Endothelial cell of umbilical vein (primary cell): ENCODE data around the gene CHAF1A. TPM values are rescaled to one million over a fixed set of nuclear protein-coding genes. Genes with fewer than 3 reads are reported as not detected.

ENCODE experiments used
- BruUV-seq: library from RNA; stranded (reverse); fragments of 400-500 nt; replicated peaks from 2 replicates; lab custom pipeline; 2021; lab: Mats Ljungman, UMichigan
- CTCF ChIA-PET: fragments of 300-600, 350-600 bp; sonication (Branson Sonifier 250); formaldehyde crosslinking; loops from one replicate; lab custom pipeline; 2021; ENCODE audit warnings: antibody characterized with exemption, inconsistent platforms; lab: Charles Lee
- POLR2A ChIA-PET: fragments of 300-600, 350-600 bp; sonication (Branson Sonifier 250); formaldehyde crosslinking; loops from one replicate; lab custom pipeline; 2021; ENCODE audit warnings: antibody characterized with exemption, inconsistent platforms; lab: Charles Lee
- DNase-seq: peaks from one replicate; pipeline ENCODE4 v3.0.0-alpha.2; 2011; ENCODE audit warnings: low read depth, low spot score
- FAIRE-seq: peaks from 2 replicates; lab custom pipeline; 2011; peaks lifted over from hg19 to GRCh38; lab: Jason Lieb, UNC
- H2AFZ ChIP-seq: 2 replicates; pipeline ENCODE4 v1.6.0; 2012; ENCODE audit warnings: low read depth, low read length, control low read depth, inconsistent platforms
- H3K27ac ChIP-seq: 2 replicates; pipeline ENCODE4 v1.5.1; 2011; ENCODE audit warnings: low read depth, mild to moderate bottlenecking, control low read depth, low read length, moderate library complexity; ENCODE audit not compliant: insufficient read depth
- H3K27me3 ChIP-seq, 2 experiments: 2 replicates each; pipeline versions ENCODE4 v1.6.0 to v1.6.1; 2011; ENCODE audit warnings: low read length in 2 of 2, mixed read lengths in 1 of 2; ENCODE audit not compliant: control insufficient read depth in 2 of 2, insufficient read depth in 2 of 2
- H3K36me3 ChIP-seq, 2 experiments: 2 replicates in 1 of 2; 3 replicates in 1 of 2; pipeline ENCODE4 v1.5.1; 2011; ENCODE audit warnings: low read length in 2 of 2, mild to moderate bottlenecking in 1 of 2, moderate library complexity in 1 of 2; ENCODE audit not compliant: control insufficient read depth in 2 of 2, insufficient read depth in 2 of 2; ENCODE audit errors: extremely low read depth in 1 of 2
- H3K4me1 ChIP-seq: 3 replicates; pipeline ENCODE4 v1.5.1; 2011; ENCODE audit warnings: mild to moderate bottlenecking, low read length; ENCODE audit not compliant: control insufficient read depth, insufficient read depth; ENCODE audit errors: extremely low read depth
- H3K4me2 ChIP-seq: 2 replicates; pipeline ENCODE4 v1.6.1; 2011; ENCODE audit warnings: low read length, control low read depth, mixed read lengths; ENCODE audit not compliant: insufficient read depth
- H3K4me3 ChIP-seq, 3 experiments: fragments of 200-600 bp in 1 of 3; sonication (generic), shearing (Covaris generic) in 1 of 3; replicated peaks in 1 of 3; 2 replicates each; pipeline ENCODE4 v1.5.1; 2011 to 2016; ENCODE audit warnings: control low read depth in 3 of 3, low read length in 3 of 3, mild to moderate bottlenecking in 2 of 3, inconsistent platforms in 1 of 3, low read depth in 1 of 3, moderate library complexity in 1 of 3; ENCODE audit not compliant: insufficient read depth in 1 of 3
- H3K79me2 ChIP-seq: 2 replicates; pipeline ENCODE4 v1.6.0; 2012; ENCODE audit warnings: low read length, inconsistent platforms; ENCODE audit not compliant: control insufficient read depth, insufficient read depth
- H3K9ac ChIP-seq: replicated peaks from 2 replicates; pipeline ENCODE3; 2011; ENCODE audit warnings: low read length, control low read depth; ENCODE audit not compliant: insufficient read depth; ENCODE audit errors: extremely low read depth
- H3K9me1 ChIP-seq: replicated peaks from 3 replicates; pipeline ENCODE4 v1.6.0; 2011; ENCODE audit warnings: mild to moderate bottlenecking, low read length; ENCODE audit not compliant: control insufficient read depth, insufficient read depth; ENCODE audit errors: extremely low read depth
- H3K9me3 ChIP-seq: replicated peaks from 2 replicates; pipeline ENCODE4 v1.5.1; 2012; ENCODE audit warnings: low read length, inconsistent platforms; ENCODE audit not compliant: control insufficient read depth, insufficient read depth
- H4K20me1 ChIP-seq: replicated peaks from 2 replicates; pipeline ENCODE3; 2011; ENCODE audit warnings: mild to moderate bottlenecking, low read length; ENCODE audit not compliant: control insufficient read depth, insufficient read depth; ENCODE audit errors: extremely low read depth
- EZH2 ChIP-seq: IDR thresholded peaks from 2 replicates; pipeline ENCODE4 v1.6.1; 2012; ENCODE audit warnings: borderline replicate concordance, low read depth, mild to moderate bottlenecking, moderate library complexity, low read length, inconsistent platforms; ENCODE audit not compliant: severe bottlenecking
- FOS ChIP-seq: IDR thresholded peaks from 2 replicates; pipeline ENCODE4 v1.6.1; 2011; ENCODE audit warnings: mild to moderate bottlenecking, low read length, moderate library complexity, borderline replicate concordance; ENCODE audit not compliant: insufficient read depth
- GATA2 ChIP-seq: IDR thresholded peaks from 2 replicates; pipeline ENCODE4 v1.7.0; 2011; ENCODE audit warnings: low read depth, mild to moderate bottlenecking, moderate library complexity, mixed read lengths, low read length; ENCODE audit not compliant: insufficient read length, insufficient read depth
- JUN ChIP-seq: IDR thresholded peaks from 2 replicates; pipeline ENCODE4 v1.6.1; 2011; ENCODE audit warnings: borderline replicate concordance, low read depth; ENCODE audit not compliant: insufficient read length, insufficient read depth
- MYC ChIP-seq: IDR thresholded peaks from one replicate; pipeline ENCODE4 v1.6.1; 2011; ENCODE audit warnings: mild to moderate bottlenecking, low read depth, low read length
- POLR2A ChIP-seq: IDR thresholded peaks from 2 replicates; pipeline ENCODE4 v1.6.1; 2012; ENCODE audit warnings: low read depth, mild to moderate bottlenecking, control low read depth, low read length
- POLR2AphosphoS5 ChIP-seq: IDR thresholded peaks from 2 replicates; pipeline ENCODE4 v1.6.1; 2012; ENCODE audit warnings: low read depth, mild to moderate bottlenecking, control low read depth, low read length, moderate library complexity; ENCODE audit not compliant: insufficient read depth
- dilution Hi-C: fragments of 300-500 bp; cut with MboI; formaldehyde crosslinking; loops from one replicate; pipeline ENCODE4 v1.15.0; 2019; ENCODE audit warnings: low sequenced_read_pairs; ENCODE audit not compliant: extremely low pct_ligation_motif_present
- intact Hi-C: fragments of 100-400 bp; cut with micrococcal nuclease; formaldehyde crosslinking; loops from one replicate; pipeline ENCODE4 v1.10.0; 2022
- polyA plus RNA-seq, 4 experiments: library from polyadenylated mRNA; depleted of rRNA in 3 of 4; stranded (reverse) in 3 of 4; unstranded in 1 of 4; fragments of >200 nt; gene quantifications; 2 replicates each; pipeline versions ENCODE4 v1.2.1 to v1.2.3, GENCODE V29; 2011 to 2012; ENCODE audit warnings: missing spikeins in 1 of 4
- total RNA-seq: library from RNA; stranded (reverse); gene quantifications from 2 replicates; pipeline ENCODE4 v1.2.3, GENCODE V29; 2021
- TF ChIP-seq, protein P1 (sequence below), 2 donors: IDR thresholded peaks; 1 replicate in 1 of 2; 2 replicates in 1 of 2; pipeline ENCODE4 v1.5.1; 2011; ENCODE audit warnings: low read length in 2 of 2, mild to moderate bottlenecking in 2 of 2, moderate library complexity in 2 of 2, control low read depth in 1 of 2, inconsistent platforms in 1 of 2, low read depth in 1 of 2; ENCODE audit not compliant: insufficient read depth in 1 of 2; ENCODE audit errors: extremely low read depth in 1 of 2
- TF ChIP-seq, protein P2 (sequence below): IDR thresholded peaks from 2 replicates; pipeline ENCODE4 v1.6.1; 2011; ENCODE audit not compliant: insufficient read depth, insufficient read length

The CHAF1A gene
- total and polyA plus RNA-seq, 2 donors (not counting 3 experiments of a cell fraction or from before 2014, with no cell fraction given): 19.5 to 44.5 TPM

DNA sequence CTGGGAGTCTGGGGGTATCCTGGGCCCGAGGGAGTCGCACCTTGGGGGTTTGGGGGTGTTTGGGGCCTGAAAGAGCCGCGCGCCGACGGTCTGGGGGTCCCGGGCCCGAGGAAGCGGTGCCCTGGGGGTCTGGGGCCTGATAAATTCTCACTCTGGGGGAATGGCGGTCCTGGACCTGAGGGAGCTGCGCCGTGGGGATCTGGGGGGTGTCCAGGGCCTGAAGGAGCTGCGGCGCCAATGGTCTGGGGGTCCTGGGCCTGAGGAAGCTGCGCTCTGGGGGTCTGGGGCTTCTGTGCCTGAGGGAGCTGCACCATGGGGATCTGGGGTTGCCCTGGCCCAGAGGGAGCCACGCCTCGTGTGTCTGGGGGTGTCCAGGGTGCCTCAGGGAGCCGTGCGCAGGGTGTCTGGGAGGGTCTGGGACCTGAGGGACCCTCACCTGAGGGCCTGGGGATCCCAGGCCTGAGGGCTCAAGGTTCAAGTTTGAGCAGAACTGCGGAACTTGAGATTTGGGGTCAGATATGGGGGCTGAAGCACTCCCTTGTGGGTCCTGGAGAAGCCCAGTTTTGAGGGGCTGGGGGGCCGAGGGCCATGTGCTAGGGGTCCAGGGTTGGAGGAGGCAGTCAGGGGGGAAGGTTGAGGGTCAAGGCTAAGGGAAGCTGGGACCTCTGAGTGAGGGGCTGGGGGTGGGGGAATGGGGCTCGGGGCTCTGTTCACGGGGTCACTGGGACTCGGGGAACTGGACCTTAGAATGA is 70.7 kb downstream of the CHAF1A start:
- peaks cover 27% of the 10 kb centered on the region for H3K79me2 ChIP-seq
- H3K27ac ChIP-seq: no peak overlapping the region
- H3K36me3 ChIP-seq: peaks cover 9 to 15% of the 10 kb centered on the region in 2 experiments
- DNase-seq (no peak), FAIRE-seq (no peak)
- CTCF ChIA-PET: interaction anchor here (0.5 to 2.6 kb wide), 4 partner anchors 9 to 52 kb away, joined by 3 to 13 read pairs (median 4); no protein-coding TSS in a partner anchor
- H3K9ac ChIP-seq: peak overlapping the region; percentile 67
- POLR2A ChIA-PET: no interaction called here
- intact Hi-C loops: loop anchor here (5.0 kb wide), 1 partner anchor 164 kb away; the partner anchor contains the start of gene TNFAIP8L1
- H4K20me1 ChIP-seq: no peaks in the 10 kb centered on the region
- BruUV-seq: no TSS peak
- H3K4me1 ChIP-seq: peaks cover 12% of the 10 kb centered on the region
- H3K9me1 ChIP-seq: no peaks in the 10 kb centered on the region
- dilution Hi-C loops: no loop called here
- peak overlapping the region; percentile 65 to 94 (median 93) for H3K4me3 ChIP-seq
- no peaks in the 10 kb centered on the region for H3K27me3 ChIP-seq
- H3K9me3 ChIP-seq: no peaks in the 10 kb centered on the region
- no peak overlapping the region for H2AFZ ChIP-seq
- H3K4me2 ChIP-seq: peak overlapping the region; percentile 74
- TF ChIP-seq POLR2A: no peak
- no peak for TF ChIP-seq EZH2
- TF ChIP-seq GATA2: no peak
- TF ChIP-seq, protein P1, sequence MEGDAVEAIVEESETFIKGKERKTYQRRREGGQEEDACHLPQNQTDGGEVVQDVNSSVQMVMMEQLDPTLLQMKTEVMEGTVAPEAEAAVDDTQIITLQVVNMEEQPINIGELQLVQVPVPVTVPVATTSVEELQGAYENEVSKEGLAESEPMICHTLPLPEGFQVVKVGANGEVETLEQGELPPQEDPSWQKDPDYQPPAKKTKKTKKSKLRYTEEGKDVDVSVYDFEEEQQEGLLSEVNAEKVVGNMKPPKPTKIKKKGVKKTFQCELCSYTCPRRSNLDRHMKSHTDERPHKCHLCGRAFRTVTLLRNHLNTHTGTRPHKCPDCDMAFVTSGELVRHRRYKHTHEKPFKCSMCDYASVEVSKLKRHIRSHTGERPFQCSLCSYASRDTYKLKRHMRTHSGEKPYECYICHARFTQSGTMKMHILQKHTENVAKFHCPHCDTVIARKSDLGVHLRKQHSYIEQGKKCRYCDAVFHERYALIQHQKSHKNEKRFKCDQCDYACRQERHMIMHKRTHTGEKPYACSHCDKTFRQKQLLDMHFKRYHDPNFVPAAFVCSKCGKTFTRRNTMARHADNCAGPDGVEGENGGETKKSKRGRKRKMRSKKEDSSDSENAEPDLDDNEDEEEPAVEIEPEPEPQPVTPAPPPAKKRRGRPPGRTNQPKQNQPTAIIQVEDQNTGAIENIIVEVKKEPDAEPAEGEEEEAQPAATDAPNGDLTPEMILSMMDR (IDR thresholded peaks at IDR 0.05; ENCODE audit: extremely low read depth in 1 of 2, insufficient read depth in 1 of 2, low read depth in 1 of 2, low read length in 2 of 2): no peak
- TF ChIP-seq POLR2AphosphoS5: no peak
- TF ChIP-seq, protein P2, sequence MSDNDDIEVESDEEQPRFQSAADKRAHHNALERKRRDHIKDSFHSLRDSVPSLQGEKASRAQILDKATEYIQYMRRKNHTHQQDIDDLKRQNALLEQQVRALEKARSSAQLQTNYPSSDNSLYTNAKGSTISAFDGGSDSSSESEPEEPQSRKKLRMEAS: no peak
- no peak for TF ChIP-seq JUN
- no peak for TF ChIP-seq FOS
- no peak for TF ChIP-seq MYC
